ENCODE measurements around the gene NRN1.

NRN1 gene

DNA sequence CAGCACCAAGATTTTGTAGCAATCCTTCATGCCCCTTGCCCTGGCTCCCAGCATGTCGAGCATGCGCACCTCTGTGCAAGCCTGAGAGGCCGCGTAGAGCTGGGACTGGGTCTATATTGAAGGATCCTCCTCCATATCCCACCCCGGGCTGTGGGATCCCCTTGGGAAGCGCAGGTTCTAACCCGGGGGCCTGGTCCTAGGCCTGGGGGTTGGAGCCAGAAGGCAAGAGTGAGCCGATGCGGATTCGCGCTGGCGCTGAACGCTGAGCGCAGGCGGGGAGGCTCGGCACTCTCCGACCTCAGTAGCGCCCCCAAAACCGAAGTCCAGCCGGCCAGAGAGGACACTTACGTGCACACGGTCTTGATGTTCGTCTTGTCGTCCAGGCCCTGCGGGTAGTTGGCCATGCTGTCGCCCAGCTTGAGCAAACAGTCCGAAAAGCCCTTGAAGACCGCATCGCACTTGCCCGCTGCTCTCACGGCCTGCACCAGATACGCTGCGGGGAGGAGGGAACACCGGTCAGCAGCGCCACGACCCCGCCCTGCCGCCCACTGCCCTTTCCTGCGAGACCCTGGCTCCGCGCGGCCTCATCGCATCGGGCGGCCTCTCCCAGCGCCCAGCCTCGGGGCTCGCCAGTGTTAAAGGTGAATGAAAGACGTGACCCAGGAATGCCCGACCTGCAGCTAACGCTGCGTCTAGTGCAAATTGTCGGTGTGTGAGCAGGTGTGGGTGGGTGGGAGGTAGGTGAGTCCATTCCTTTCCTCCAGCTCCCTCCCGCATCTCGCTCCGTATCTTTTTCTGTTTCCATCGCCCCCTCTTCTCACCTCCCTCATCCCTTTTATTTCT, 4.5 kb downstream of the NRN1 start:
- no peak for DNase-seq

DNA sequence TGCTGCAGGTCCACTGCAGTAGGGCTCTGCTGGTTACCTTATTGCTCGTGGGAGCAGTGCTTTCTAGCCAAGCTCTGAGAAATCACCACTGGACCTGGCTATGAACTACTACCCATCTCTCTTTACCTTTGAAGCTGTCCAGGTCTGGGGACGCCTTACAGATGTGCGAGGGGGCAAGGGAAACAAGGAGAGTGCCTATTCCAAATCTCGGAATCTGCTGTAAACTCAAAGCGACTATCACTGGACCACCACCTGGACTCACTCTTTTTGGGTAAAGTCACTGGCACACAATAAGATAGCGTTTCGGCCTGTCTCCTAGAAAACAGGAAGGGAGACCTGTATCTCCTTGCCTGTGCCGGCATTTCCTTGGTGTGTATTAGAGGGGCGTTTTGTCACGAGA, 5.3 kb downstream of the NRN1 start:
- DNase-seq = no peak

DNA sequence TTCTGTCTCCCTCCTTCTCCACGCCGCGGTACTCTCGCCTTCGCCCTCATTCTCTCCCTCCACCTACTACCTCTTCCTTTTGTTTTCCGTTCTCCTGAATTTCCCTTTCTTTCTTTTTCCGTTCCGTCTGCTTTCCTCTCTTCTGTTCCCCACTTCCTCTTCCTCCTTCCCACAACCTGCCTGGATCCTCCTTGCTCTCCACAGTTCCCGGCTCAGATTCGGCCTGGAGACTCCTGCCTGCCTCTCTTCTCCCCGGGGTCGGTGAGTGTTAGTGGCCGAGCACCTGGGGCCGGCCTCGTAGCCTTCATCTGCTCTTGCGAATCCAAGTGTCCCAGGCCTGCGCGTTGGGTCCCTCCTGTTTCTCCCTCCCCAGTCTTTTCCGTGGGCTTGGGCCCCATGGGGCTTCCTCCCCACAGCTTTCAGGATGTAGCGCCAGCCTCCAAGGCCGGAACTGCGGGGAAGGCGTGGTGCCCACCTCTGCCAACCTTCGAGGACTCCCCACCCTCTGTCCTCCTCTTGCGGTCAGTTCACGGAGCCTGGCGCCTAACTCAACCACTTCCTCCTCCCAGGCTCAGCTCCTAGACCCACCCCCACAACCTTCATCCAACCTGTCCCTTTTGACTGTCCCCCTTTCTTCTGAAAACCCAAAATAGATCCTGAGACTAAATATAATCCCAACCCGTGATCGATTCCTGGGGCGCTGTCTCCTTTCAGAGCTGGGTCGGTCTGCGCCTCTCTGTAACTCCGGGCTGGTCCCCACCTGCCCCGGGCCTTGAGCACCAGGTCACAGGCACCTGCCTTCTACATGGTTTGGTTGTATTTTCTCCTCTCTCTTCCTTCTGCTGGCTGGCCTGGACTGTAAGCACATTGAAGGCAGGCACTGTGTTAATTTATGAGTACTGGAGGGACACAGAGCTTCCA, 6.8 kb downstream of the NRN1 start:
- DNase-seq = no peak

DNA sequence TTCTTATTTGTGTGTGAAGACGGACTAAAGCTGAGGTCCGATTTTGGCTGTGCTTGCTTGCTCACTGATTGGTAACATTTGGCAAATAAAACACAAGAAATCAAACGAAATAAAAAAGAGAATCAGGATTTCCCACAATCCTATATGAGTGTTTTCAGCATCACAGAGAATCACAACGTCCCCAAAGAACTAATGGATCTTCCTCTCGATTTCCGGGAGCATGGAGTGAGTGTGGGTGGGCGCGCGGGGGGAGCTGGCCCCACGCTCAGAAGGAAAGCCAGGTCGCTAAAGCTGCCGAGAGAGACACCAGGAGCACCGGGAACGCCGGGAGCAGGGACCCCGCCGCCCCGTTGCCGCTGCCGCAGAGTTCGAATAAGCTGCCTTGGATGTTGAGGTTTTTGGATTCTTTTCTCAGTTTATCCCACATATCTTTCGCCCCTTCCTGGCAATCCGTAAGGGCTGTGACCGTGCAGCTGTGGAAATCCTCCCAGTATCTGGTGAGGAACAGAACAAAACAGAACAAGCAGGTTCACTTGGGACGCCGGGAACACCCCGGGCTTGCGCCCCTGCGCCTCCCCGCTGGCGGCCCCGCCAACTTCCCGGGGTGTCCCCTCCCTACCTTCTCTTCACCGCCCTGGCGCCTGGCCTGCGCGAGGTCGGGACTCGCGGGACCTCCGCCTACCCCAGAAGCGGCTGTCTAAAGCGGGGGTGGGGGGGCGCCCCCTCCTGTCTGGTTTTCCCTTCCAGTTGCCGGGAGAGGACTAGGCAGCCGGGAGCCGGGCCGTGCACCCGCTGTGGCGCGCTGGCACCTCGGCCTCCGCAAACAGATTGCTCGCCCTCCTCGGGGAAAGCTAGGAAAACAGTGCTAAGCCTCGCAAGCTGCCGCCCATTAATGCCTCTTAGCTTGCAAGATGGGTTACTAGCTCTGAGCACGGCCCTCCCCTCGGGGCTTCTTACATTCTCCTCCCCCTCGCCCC, 7.7 kb downstream of the NRN1 start:
- DNase-seq = no peak

DNA sequence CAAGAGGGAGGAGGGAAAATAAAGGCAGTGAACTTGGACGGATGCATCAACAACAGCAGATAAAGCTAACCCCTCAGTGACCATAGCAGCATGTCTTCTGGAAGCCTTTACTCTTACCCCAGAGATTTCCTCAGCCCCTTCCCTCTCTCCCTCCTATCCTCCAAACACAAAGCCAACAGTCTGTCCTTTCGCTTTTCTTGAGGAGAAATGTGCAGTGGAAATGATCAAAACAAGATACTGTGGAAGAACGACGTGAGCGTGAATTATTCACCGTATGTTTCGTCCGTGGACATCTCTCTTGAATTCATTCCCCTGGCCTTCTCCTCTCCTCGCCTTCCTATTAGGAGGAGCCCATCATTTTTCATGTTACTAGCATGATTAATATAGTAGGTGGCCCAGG, 8.5 kb downstream of the NRN1 start:
- no peak for DNase-seq

DNA sequence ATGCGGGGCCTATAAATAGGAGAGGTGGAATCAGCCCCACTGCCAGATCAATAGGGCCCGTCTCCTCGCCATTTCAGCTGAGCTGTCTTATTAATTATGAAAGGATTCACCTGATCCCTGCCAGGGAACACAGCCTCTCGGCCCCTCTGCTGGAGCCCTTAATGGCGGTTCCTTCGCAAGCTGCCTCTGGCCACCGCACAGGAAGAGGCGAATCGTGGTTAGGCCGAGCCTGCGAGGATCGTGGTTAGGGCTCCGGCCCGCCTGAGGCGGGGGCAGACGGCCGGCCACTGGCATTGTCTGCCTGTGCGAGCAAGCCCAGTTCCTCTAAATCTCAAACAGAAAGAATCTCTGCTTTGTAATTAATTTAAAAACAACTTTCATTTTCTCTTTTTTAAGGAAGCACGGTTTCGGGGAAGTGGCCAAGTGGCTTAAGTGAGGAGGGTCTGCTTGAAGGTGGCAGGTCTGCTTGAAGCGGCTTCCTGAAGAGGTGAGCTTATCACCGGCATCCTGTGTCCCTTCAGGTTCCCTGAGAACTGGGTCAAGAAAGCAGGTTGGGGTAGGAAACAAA, 9.2 kb downstream of the NRN1 start:
- DNase-seq = no peak

DNA sequence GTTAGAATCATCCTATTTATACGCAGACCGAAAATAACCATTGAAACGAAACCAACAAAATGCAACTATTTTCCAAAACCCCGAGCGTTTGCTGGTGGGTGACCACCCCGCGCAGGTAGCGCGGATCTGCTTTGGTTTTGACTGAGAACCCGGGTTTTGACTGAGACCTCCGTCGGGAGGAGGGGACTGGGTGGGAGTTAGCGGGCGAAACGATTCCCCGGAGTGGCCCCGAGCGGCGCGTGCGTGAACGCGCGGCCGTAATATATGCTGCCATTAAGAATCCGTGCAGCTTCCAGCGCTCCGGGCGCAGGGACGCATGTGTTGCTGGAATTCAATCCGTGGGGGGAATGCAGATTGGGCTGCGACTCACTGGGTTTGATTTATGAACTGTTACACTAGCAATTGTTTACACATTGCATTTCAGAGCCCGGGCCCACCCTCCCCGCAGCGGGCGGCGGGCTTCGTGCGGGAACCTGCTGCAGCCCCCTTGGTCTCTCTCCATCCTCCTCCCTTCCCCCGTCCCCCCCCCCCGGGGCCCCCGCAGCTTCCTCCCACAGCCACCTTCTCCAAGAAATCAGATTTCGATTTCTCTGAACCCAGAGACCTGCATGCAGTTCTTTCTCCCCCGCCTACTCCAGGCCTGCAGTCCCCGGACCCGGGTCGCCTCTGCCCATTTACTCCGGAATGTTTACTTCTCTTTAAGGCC, 9.9 kb downstream of the NRN1 start:
- DNase-seq = no peak

DNA sequence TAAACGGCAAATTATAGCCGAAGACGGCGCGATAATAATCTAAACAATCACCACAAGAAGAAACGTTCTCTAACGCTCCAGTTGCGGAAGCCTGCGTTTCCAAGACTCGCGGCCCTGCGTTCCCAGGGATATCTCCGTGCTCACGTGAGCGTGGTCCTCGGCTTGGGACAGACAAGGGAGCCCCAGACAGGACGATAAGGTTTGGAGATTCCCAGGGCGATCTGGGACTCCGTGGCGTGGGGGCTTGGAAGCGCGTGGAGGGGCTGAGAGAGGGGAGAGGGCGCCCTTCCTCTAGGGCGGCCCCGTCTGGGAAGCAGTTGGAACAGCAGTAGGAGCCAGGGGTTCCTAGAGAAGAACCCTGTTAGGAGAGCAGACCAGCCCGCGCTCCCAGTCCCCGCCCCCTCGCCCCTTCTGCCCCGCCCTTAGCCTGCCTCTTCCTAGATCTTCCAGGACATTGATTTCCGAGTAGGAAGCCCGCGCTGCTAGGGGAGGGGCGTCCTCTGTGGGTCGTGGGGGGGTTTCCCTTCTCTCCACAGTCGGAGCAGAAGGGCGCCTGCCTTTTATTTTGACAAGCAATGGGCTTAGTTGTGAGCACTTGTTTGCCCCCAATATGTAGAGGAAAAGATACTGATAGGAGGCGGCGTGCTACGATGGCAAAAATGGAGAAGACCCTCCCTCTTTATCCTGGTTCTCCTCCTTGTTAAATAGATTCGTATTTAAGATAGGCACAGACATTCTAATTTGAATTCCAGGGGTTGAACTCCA, 10.6 kb downstream of the NRN1 start:
- DNase-seq = no peak

DNA sequence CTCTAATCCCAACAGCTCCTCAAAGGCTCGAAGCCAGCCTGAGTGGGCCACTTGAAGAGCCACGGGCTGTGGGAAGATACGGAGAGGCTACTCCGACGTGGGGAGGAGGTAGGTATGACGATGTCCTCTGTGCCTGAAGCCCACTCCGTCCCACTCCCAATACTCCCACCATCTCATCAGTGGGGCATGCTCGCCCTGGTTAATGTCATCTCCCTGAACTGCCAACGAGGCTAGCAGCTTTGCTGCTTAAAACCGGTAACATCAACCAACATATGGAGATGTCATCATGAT, 11.1 kb downstream of the NRN1 start:
- no peak for DNase-seq

DNA sequence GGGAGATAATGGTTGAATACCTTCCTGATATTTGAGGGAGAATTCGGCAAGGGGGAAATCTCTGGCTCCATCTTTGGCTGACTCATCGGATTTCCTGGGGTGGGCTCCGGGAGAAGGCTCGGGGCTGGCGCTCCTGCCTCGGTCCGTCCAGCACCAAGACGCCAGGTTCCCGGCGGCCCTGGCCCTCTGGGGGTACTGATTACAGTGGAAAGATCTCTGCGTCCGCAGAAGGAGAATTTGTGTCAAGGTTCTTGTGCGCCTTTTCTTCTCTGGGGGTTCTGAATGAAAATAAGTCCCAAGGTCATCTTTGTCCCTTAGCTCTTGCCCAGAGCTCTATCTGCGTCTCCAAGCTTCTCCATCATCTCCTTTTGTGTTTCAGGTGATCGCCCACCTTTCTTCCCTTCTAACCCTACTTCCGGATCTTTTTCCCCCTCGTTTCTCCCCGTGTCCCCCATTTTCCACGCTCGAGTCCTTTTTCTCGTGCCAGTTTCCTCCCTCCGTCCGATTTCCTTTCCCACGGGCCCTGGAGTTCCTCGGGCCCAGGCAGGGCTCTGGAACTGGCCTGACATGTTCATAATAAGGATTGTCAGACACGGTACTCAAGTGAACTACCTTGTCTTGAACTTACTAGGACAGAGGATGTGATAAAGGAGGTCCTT, 11.6 kb downstream of the NRN1 start:
- DNase-seq = no peak

DNA sequence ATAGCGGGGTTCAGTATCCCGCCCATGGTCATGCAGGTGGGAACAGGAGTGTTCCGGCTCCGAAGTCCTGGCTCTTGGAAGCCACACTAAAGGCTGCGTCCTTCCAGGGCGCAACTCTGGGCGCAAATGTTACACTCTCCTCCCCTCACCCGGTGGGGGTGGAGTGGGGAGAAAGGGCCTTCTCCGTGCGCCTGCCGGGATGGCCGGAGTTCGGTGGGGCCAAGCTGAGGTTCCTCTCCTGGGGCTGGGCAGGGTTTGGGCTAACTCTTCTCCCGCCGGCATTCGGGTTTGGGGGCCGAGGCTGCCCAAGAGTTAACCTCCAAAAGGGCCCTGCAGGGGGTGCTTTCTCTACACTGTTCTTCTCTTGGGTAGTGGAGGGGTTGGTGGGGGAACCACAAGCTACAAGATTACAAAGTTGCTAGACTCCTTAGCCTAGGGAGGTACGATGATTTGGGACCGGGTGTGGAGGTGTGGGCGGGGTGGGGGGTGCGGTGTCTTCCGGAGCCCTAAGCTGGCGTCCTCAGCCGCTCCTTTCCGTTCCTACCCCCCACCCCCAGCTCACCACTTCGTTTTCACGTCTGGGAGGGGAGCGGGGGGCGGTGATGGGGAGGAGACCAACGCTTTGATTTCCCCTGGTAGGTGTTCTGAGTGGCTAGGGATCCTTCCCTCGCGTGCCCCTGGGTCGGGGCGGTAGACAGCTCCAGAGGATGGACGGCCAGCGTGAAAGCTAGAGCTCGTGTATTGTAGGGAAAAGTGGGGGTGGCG, 12.3 kb downstream of the NRN1 start:
- DNase-seq = no peak

DNA sequence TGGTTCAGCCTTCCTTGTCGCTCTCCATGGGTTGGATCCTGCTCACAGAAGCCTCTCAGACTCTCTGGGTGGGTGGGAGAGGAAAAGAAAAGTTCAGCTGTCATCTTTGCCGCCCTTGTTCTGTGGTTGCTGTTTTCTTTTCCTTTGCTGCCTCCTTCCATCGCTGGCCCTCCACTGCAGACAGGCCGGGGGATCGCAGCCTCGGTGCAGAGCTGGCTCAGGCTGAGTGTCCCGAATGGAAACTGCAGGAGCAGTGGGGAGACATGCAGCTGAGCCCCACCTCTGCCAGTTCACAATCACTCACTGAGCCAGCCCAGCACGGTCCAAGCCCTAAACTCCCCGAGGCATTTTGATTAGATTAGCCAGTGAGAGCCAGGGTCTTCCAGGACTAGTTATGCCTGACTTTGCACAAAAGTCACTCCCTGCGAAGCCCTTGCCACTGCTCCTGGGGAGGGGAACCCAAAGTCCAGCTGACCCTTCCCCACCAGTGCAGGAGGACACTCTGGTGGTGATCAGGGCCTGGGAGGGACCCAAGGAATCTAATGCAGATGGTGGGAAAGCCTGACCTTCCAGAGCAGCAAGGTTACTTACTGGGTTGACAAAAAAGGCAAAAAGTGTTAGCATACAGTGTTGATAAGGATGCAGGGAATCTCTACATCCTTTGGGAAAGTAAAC, 14.0 kb downstream of the NRN1 start:
- no peak for DNase-seq

DNA sequence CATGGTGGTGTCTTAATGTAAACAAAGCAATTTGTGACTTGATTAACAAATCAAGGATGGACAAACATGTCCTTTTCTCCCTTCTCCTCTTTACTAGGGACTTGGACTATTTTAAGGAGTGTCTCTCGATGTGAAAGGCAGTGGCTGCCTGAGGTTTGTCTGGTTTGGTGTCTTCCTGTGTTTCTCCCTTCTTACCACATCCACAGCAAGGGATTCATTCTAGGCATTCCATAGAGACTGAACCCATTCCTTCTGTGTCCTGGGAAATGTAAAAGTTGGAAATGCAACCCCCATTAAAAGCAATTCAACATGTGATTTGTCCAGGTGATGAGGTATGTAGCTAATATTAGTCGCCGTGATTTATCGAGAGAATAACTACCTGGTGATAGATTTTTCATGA, 15.9 kb downstream of the NRN1 start:
- DNase-seq = no peak

DNA sequence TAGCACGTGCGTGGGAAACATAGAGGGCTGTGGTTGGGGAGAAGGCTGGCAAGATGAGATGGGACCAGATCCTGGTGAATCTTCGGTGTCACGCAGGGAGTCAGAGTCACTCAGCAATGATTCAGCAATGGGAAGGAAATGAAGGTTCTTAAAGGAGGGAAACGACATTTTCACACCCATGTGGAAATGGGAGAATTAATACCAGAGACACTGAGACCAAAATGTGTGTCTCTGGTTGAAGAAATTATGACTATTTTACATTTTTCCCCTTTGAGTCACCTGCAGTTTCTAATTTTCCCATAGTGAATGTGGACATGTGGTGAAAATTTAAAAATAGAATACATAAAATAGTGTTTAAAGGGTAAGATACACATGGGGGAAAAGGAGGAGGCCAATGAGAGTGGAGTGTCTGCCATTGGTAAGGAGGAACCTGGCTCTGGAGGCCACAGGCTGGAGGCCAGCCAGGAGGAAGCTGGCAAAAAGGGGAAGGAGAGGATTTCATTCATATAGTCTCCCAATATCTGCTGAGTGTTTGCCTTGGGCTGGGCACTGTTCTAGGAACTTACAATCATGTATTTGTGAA, 17.5 kb downstream of the NRN1 start:
- DNase-seq = no peak

DNA sequence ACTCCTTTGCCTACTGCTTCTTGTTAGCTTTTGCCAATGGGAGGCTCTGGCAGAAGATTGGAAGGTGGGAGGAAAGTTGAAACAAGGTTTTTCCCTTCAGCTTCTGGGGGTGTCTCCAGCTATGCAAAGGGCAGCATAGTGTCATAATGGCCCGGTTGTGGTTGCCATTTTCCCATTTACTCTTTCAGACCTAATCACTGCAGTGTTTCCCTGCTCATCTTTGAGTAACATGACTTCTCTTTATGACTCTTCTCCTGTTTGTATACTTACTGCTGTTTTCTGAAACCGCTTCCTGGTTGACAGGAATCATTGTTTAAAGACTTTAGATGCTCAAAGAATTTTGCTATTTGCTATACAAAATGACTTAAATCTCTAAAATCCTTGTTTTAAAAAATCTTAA, 19.9 kb downstream of the NRN1 start:
- DNase-seq = no peak

DNA sequence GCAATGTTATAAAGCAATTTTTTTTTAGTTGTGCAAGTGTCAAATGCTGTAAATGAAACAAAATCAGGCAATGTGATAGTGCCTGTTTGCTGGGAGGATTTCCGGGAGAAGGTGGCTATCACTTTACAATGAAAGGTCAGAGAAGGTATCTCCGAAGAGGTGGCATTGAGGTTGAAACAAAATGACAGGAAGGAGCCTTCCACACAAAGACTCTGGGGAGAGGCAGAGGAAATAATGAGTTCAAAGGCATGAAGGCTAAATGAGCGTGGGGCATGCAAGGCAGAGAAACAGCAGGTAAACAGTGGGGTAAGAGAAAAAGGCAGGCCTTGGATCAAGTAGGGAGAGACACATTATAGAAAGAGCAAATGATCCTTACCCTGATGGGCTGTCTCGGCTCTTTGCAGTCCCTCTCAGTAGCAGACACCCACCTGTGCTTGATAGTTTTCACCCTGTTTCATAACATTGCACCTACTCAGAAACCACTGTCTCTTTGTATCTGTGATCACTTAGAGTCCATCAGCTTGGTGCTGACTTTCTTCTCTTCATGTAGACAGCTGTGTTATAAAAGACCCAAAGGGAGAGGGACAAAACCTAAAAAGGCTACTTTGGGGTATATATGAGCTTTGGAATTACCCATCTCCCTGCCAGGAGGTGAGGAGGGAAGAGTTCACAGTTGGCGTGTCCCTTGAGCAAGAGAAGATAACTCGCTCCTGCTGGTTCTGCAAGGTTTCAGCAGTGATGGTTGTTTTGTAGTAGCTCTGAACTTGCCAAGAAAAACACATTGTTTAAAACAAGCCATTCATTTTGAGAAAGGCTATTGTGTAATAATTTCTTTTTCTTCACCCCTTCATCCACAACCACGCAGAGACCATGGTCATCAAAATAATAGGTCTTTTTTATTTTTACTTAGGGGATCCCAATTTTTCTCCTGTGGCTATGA, 22.3 kb downstream of the NRN1 start:
- no peak for DNase-seq

DNA sequence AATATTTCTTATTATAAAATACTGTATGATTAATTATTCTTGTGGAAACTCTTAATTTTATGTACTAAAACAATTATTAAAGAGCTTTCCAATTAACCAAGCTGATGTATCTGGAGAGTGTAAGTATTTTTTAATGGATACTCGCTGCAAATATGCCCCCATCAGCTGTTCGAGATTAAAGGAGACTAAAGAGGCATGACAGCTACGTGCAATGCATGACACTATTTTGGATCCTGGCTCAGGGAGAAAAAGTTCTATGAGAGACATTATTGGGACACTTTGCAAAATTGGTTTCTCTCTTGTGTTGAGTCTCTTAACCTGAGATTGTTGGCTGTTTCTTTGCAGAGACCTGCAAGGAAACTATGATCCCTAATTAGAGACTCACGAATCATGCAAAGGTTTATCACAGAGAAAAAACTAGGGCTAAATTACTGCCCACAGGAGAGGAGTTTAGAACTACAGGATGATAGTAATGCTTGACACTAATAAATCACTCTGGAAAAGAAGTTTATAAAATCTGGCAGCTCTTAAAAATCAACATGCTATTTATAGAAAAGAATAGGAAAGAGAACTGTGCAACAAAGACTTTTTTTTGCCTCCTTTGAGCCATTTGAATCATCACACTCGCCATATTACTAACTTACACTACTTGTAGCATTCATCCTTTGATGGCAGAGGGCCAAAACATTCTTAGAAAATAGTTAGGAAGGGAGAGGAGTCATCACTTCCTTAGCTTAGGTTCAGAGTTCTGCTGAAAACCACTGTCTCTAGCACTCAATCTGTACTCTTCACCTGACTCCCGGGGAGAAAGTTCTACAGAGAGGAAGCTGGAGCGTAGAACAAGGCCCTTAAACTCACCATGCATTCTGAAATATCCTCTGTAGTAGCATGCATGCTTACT, 25.3 kb downstream of the NRN1 start:
- DNase-seq = no peak
